Fibroblast of skin of right biceps (primary cell): ENCODE results near the gene PPP1R37.
A peak's percentile ranks its signal among the peaks of the same experiment; 100 is the strongest.

ENCODE experiments used
- DNase-seq: peaks from one replicate; pipeline ENCODE4 v3.0.0-alpha.2; 2013

Gene PPP1R37

DNA sequence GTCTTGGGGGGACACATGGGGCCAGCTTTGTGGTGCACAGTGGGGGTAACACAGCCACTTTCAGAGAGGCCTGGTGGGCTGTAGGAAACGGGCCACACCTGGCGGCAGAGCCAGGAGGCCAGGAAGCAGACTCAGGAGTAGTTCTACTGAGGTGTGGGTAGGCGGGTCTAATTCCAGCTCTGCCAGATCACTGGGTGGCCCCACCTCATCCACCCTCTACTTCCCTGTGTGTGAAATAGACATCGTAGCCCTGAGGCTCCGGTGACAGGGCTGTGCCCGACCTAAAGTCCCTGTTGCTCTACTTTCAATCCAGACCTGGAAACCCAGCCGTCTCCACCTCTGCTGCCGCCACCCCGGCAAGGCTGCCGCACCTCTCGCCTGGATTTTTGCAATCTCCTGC lies 63.8 kb downstream of the PPP1R37 start:
- DNase-seq = no peak

DNA sequence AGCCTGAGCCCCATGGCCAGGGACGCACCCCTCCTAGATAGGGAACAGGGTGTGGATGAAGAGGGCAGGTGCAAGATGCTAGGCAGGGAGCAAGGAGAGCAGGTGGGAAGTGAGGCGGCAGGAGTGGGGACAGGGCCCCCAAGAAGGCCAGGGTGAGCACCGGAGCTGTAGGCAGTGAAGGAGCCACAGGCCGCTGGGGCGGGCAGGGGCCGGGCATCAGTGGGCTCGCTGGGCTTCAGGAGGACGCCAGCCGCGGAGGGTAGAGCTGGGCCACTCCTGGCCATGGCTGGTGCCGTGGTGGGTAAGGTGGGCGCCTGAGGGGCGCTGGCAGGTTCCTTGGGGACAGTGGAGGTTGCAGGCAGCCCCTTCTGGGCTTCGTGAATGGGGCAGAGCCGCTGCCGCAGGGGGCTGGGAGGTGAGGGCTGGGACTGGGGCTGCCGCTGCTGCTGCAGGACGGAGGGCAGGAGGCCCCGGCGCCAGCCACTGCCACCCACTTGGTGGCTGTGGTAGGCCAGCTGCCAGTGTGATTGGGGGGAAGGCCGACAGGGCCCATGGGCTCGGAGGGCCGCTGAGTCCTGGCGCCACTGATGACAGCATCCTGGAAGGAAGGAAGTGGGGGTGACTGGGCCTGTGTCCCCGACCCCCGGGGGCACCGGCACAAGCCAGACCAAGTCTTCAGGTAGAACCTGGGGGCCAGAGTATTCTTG lies 65.7 kb downstream of the PPP1R37 start:
- no peak for DNase-seq

DNA sequence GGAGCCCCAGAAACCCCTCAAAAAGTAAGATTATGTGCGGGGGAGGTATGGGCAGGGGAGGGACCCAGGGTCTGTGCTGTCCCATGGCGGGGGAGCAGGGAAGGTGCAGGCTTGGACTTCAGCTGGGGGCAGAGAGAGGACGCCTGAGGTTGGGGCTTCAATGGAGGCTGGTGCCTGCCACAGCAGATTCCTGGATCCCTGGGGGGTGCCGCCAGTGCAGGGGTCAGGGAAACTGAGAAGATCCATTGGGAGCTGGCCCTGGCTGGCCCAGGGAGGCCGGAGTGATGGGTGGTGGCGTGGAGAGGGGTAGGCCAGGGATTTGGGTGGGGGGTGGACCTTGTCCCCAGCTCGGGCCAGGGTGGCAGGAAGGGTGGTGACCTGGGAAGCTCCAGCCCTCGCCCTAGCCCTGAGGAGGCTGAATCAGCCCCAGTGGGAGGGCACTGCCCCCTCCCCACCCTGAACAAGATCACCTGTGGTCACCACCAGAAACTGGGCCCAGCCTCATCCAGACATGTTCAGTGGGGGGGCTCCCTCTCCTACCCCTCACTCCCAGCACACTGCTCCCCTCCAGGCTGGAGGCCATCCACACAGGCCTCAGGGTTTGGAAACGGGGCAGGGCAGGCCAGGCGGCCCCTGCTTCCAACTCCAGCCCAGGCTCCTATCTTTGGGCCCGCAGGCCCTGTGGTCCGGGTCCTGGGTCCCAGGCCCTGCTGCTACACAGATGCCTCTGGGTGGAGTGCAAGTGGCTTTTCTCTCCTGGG lies 66.4 kb downstream of the PPP1R37 start:
- no peak for DNase-seq

- no peak for DNase-seq
Observed at GRCh38 chr19:45159971-45160324, 67.0 kb downstream of the PPP1R37 start.

GRCh38 chr19:45160870-45161737 lies 68.1 kb downstream of the PPP1R37 start, which contains the start of gene NKPD1:
Gene NKPD1 (minus strand): TSS chr19:45160982. CDS start chr19:45160150, 832 bp downstream.
- DNase-seq = no peak

- DNase-seq = peak; percentile 11
Observed at GRCh38 chr19:45161738-45162607, 69.0 kb downstream of the PPP1R37 start.

GRCh38 chr19:45162608-45163143 lies 69.7 kb downstream of the PPP1R37 start:
- no peak for DNase-seq

GRCh38 chr19:45163156-45163555 lies 70.2 kb downstream of the PPP1R37 start:
- no peak for DNase-seq

DNA sequence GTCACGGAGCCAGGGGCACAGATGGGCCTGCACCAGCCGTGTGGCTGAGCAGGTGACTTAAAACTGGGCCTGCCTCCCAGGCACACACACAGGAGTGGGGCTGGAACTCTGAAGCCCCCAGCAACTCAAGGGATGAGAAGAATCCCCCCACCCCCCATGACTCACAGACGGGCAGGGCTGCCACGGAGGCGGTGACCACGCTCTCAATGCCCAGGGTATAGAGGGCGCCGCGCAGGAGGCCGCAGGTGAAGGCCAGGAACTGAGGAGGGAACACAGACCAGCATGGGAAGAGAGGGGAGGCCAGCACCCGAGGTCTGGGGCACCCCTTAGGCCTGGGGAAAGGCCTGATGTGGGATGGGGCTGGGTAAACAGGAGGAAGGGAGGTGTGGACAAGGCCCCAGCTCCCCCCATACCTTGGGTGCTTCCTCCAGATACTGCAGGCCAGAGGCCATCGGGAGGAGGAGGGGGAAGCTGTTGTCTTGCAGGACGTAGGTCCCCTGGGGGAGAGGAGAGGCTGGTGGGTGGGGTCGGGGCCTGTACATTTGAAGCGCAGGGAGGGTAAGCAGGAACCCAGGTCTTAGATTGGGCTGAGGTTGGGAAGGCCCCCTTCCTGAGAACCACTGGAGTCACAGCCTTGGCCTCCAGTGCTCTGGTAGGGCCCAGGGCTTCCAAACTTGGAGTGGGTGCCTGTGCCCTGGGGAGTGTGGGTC lies 70.9 kb downstream of the PPP1R37 start:
- no peak for DNase-seq

DNA sequence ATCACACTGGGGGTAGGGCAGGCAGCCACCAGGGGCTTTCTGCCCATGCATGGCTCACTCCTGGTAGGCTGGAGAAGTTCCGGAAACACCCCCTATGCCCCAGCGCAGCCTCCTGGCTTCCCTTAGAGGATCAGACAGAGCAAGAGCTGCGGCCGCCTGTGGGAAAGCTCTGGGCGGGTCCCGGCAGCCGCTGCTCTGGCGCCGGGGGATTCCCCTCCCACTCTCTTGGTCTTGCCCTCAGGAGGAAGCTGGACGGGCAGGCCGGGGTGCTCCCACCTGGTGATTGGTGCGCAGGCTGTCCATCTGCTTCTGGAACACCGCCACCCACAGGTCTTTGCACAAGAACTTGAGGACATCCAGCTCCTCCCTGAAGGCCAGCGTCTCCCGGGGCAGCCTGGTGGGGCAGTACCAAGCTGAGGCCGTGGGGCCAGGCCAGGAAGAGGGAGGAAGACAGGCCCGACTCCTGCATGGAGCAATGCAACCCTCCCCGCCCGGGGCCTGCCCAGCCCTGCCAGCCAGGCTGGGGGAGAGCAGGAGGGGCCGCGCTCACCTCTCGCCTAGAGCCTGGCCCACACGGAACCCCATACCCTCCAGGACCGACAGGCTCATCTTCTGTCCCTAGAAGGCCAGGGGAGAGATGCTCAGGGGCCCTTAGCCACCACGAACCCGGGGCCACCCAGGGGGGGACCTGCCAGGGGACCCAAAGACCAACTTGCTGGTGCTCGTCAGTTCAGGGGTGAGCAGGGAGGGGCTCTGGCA lies 71.8 kb downstream of the PPP1R37 start:
- DNase-seq = peak; percentile 44

GRCh38 chr19:45166723-45167252 lies 73.8 kb downstream of the PPP1R37 start:
- no peak for DNase-seq

DNA sequence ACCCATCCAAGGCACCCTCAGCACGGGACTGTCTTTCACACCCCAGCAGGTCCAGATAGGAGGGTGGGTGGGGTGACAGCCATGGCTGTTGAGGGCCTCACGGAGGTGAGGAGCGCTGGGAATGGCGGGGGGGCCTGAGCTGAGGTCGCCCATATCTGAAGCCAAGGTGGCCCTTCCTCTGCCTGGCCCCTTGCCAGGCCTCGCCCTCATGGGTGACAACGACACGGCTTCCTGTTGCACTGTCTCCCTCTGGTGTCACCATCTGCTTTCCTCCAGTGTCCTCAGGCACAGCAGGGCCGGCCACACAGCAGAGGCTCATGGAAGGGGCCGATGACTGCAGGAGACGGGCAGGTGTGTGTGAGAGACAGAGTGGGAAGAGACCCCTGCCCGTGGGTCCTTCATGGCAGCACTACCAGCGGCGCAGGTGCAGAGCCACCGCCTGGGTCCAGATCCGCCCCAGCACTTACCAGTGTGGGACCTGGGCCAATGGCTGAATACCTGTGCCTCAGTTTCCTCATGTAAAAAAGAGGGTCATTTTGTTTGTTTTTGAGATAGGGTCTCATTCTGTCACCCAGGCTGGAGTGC lies 75.9 kb downstream of the PPP1R37 start:
- DNase-seq = no peak

GRCh38 chr19:45169602-45170001 lies 76.6 kb downstream of the PPP1R37 start:
- no peak for DNase-seq

DNA sequence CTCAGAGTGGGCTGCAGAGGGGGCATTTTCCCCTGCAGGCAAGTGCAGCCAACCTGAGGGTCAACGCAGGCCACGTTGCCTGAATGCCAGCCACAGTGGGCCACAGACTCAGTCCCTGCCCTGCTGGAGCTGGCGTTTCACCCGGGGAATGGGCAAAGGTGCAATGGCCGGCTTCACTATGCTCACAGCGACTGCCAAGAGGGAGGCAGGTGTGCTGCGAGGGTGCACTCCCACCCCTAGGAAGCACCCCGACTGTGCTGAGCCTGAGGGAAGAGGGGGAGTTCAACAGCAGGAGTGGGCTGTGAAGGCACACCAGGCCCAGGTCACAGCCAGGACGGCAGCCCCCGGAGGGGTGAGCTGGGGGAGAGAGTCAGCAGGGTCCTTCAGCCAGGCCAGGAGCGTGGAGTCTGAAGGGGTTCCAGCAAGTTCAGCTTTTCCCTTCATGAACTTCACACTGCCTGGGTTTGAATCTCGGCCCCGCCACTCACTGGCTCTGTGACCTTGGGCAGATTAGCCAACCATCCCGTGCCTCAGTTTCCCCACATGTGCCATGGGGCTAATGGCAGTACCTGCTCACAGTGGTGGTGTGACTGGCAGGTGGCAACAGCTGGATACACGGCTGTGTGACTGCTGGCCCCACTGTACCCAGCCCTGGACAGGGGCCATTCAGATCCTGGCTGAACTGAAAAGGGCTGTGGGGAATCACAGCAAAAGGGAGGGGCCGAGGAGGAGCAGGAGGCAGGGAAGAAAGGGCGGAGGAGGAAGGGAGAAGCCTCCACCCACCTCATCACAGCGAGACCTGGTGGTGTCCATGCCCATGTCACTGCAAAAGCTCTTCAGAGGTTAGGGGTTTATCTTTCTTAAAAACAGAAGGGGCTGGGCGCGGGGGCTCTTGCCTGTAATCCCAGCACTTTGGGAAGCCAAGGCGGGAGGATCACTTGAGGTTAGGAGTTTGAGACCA lies 77.4 kb downstream of the PPP1R37 start:
- DNase-seq = no peak

GRCh38 chr19:45171211-45171623 lies 78.2 kb downstream of the PPP1R37 start:
- no peak for DNase-seq

- DNase-seq = no peak
Observed at GRCh38 chr19:45172173-45172572, 79.2 kb downstream of the PPP1R37 start.

- no peak for DNase-seq
Observed at GRCh38 chr19:45172611-45173208, 79.7 kb downstream of the PPP1R37 start.

DNA sequence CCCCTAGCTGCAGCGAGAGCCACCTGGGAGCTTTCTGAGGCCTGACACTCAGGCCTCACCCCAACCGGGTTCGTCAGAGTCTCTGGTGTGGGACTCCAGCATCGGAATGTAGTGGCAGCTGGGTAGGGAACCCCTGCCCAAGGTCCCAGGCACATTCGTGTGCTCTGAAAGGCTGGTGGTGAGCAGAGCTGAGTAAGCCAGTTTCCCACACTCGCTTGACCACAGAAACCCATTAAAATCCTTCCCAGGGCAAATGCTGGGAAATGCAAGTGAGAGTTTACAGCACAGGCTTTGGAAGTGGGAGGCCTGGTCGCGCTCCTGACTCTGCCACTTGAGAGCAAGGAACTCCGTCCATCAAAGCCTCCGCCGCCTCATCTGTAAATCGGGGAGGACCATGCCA lies 80.8 kb downstream of the PPP1R37 start:
- DNase-seq = peak; percentile 60
